ELR (cell line): ENCODE data around the gene KIF4A.

Experiments used
- DNase-seq: peaks from one replicate; pipeline ENCODE4 v3.0.0-alpha.2; 2015; ENCODE audit warnings: low read depth

Gene KIF4A

GRCh38 chrX:70437921-70438665 lies 148.2 kb downstream of the KIF4A start:
- peak; percentile 43 for DNase-seq

DNA sequence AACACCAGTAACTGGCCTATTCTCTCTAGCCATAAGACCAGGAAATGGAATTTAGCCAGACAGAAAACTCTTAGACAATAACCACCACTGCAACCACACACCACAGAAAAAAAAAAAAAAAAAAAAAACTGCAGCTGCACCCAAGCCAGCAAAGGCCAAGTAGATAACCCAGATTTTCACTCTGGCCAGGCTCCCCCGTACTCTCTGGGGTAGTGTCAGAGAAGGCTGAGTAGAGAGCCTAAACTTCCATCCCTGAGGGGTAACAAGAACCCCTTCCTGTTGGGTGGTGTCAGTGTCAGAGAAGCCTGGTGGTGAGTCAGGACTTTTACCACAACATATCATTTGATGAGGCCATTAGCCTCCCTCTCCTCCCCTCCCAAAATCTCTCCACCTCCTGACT lies 149.1 kb downstream of the KIF4A start:
- peak; percentile 42 for DNase-seq

DNA sequence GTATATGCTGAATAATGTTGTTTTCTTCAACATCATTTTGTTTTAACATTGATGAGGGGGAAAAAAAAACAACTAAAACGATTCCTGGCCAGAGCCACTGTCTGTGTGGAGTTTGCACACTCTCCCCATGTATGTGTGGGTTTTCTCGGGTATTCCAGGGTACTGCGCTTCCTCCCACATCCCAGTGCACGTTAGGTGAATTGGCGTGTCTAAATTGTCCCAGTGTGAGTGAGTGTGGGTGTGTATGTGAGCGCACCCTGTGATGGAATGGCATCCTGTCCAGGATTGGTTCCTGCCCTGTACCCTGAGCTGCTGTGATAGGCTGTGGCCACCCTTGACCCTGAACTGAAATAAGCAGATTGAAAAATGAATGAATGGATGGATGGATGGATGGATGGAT lies 152.3 kb downstream of the KIF4A start:
- no peak for DNase-seq

DNA sequence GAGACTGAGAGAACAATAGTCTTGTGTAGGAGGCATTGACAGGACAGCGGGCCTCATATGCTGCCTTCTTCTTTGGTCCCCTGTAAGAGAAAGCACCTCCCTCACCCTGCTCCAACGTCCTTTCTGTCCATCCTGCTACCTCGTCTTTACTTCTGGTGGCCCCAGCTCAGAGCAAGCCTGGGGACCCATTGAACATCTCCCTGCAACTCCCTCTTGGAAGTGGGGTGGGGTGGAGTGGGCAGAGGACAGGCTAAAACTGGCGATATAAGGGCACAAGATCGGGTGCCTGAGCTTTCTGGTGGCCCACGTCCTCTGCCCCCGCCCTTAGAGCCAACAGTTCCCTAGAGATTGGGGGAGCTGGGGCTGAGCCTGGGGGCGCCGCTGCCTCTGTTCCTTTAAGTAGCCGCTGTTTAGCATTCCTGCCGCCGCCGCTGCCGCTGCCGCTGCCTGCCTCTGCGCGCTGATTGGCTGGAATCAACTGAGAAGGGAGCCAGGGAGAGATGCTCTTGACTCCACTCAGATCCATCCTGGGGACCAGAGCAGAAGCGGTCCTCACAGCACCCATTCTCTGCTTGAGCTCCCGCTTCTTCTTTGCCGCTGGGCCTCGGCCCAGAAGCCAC lies 154.5 kb downstream of the KIF4A start, which contains the start of gene DLG3:
DLG3 (plus strand) TSS at position 510 of the 620 bp plus-strand sequence. CDS start 367 bp downstream, outside the sequence.
- peak; percentile 63 for DNase-seq

DNA sequence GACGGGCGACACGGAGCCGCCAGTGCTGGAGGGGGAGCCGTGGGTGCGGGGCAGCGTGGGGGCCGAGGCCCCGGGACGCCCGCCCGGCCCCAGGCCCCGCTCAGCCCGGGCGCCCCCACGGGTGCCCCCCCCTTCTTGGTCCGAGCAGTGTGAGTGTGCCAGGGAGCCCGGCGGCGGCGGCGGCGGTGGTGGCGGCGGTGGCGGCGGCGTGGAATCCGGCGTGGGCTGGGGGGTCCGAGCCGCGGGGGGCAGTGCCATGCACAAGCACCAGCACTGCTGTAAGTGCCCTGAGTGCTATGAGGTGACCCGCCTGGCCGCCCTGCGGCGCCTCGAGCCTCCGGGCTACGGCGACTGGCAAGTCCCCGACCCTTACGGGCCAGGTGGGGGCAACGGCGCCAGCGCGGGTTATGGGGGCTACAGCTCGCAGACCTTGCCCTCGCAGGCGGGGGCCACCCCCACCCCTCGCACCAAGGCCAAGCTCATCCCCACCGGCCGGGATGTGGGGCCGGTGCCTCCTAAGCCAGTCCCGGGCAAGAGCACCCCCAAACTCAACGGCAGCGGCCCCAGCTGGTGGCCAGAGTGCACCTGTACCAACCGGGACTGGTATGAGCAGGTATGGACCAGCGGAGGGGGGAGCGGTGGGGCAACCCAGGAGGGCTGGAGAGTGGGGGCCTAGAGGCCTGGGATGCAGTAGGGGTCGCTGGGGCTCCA lies 155.2 kb downstream of the KIF4A start:
- DNase-seq: no peak

DNA sequence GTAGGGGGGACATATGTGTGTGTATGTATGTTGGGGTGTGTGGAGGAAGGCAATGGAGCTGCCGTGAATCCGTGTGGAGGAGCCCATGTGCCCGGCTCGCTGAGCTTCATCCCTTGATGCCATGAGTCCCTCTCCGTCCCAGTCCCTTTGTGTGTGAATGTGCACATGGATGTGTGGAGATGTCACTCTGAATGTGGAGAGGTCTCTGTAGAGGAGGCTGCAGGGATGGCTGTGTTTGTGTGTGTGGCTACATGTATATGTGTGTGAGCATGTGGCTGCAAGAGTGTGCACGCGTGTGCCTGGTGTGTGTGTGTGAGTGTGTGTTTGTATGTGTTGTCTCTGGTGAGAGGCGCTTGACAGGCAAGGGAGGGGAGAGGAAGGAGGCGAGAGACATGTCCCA lies 156.0 kb downstream of the KIF4A start:
- no peak for DNase-seq

DNA sequence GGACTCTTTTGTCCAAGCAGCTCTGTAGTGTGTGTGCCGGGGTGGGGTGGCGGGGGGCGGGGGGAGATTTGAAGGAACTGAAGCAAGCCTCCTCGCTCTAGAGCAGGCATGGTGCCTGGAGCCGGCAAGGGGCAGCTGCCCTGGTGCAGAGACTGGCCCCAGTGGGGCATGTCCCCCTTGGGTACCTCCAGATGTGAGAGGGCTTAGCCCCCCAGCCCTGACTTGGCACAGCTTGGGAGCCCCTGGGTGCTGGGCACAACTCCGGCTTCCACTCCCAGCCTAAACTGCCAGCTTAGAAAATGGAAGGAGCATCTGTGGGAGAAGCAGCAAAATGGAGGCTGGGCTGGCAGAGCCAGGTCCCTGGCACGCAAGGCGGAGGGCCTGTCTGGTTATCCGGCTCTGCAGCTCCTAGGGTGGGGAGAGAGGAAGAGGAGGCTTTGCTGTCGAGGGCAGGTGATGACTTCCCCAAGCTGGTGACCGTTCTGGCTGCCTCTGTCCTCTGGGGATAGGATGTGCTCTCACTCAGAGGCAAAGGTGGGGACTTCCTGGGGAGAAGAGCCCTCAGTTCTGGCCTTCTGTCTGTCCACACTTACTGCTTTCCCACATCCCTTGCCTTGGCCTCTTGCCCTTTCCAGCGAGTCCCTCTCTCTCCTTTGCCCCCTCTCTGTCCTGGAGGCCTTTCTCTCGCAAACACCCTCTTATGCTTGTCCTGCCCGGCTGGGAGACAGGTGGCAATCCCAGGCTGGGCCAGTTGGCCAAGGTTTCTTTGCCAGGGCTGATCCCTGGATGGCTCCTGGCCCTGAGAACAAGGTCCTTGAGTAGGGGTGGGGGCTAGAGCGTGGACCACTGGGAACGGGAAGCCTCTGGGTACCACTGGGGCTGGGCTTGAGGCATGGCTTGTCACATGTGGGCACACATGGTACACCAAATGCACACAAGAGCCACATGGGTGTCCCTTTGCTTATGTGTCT lies 156.8 kb downstream of the KIF4A start:
- DNase-seq: no peak

DNA sequence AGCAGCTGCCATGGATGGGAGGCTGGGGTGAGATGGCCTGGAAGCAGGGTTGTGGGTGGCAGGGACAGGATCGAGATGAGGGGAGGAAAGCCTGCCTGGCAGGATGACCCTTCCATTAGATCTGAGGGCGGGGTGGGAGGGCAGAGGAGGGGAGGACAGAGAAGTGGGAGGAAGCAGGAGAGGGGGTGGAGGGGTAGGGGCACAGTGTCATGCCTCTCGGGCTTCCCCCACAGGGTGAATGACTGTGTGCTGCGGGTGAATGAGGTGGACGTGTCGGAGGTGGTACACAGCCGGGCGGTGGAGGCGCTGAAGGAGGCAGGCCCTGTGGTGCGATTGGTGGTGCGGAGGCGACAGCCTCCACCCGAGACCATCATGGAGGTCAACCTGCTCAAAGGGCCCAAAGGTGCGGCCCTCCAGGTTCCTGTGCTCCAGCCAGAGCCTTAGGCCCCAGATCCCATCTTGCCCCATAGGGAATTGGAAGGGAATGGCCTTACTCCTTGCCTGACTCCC lies 159.6 kb downstream of the KIF4A start:
- DNase-seq: no peak

- peak; percentile 55 for DNase-seq
Observed at GRCh38 chrX:70452143-70452733, 162.3 kb downstream of the KIF4A start.

DNA sequence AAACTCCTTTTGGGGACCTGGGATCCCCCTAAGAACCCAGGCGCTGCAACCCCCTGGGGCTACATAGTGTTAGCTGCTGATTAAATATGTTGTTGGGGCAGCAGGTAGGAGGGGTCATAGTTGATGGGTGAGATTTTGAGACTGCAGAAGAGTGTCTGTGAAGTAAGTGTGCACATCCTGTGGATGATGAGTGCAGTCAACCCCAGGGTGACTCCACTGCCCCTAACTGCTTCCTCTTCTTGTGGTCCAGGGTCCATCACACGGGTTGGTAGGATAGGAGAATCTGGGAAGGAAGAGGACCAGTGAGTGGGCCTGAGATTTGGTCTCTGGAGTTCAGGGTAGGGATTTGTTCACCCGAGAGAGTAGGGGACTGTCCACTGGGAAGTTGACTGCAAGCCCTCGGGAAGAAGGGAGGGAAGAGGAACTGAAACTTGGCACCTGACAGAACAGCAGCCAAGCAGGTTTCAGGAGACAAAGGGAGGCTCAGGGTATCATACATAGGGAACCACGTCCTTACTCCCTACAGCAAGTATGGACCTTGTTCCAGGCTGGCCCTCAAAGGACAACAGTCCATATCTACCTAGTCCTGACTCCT lies 163.2 kb downstream of the KIF4A start:
- DNase-seq: no peak

DNA sequence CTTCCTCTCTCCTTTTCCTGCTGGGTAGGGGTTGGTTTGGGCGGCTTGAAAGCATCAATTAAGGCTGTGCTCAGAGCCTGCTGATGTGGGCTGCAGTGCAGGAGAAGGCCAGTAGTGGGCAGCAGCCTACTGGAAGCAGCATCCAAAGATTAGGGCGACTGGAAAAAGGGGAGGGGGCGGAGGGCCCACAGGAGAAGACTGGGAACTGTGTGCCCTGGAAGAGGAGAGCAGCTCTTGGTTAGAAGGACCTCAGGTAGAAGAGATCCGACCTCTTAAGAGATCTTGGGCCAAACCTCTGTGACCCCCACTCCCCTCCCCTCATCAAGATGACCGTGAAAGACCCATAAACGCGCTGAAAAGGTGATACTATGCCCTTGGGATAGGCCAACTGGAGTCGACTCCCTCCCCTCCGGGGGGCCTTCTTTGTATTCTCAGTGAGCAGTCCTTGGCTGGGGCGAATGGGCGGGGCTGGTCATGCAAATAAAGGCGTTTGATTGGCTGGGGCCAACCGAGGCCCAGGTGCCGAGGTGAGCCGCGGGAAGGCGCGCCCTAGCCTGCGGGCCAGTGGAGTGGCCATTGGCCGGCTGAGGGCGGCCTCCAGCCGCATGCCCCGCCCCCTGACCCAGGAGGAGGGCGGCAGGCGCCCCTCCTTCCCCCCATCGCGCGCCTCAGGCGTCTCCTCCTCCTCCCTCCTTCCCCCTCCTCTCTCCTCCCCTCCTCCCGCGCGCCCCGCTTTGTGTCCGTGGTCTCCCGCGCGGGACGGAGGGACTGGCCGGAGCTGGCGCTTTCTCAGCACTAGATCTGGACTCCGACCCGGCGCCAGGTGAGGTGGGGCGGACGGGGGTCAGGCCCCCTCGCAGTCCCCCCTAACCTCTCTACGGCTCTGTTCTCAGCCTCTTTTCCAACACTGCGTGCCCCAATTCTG lies 164.8 kb downstream of the KIF4A start:
- DNase-seq: peak; percentile 52

- DNase-seq: no peak
Observed at GRCh38 chrX:70455366-70456202, 165.7 kb downstream of the KIF4A start.

GRCh38 chrX:70456256-70456655 lies 166.4 kb downstream of the KIF4A start:
- DNase-seq: no peak

DNA sequence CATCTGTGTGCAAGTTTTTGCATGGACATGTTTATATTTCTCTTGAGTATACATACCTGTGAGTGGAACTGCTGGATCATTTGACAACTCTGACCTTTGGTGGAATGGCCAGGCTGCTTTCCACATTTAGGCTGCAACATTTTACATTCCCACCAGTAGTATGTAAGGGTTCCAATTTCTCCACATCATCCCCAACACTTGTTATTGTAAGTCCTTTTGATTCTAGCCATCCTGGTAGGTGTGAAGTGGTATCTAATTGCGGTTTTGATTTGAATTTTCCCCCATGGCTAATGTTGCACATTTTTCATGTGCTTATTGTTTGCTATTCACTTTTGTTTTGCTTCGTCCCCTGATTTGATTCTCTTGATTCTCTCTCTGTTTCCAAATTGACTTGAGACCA lies 171.1 kb downstream of the KIF4A start:
- no peak for DNase-seq

DNA sequence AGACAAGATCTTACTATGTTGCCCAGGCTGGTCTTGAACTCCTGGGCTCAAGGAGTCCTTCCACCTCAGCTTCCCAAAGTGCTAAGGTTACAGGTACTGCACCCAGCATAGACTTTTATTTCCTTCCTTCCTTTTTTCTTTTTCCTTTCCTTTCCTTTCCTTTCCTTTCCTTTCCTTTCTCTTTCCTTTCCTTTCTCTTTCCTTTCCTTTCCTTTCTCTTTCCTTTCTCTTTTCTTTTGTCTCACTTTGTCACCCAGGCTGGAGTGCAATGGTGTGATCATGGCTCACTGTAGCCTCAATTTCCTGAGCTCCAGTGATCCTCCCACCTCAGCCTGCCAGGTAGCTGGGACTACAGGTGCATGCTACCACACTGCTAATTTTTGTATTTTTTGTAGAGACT lies 174.1 kb downstream of the KIF4A start:
- no peak for DNase-seq

- no peak for DNase-seq
Observed at GRCh38 chrX:70466968-70467367, 177.1 kb downstream of the KIF4A start.

DNA sequence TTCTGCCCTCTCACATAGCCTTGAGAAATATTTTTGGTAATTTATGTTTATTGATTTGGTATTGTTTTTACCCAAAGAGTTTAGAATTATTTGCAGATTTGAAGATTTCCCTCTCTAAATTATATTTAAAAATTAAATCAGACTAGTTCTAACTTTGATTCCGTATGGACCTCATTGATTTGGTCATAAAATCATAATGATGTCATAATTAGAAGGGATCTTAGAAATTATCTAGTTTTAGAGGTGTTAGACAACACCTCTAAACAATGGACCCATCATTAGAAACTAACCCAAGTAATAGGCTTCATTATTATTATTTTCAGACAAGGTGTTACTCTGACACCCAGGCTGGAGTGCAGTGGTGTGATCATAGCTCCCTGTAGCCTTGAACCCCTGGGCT lies 178.8 kb downstream of the KIF4A start:
- DNase-seq: no peak
